GM21737 (cell line): ENCODE results near the gene ITGA4.

Experiments
- ATAC-seq: cut with Tn5 transposase; IDR thresholded peaks from one replicate; pipeline ENCODE4 v1.9.1; 2021; ENCODE audit warnings: mild to moderate bottlenecking, moderate library complexity; ENCODE audit not compliant: unreplicated experiment

ITGA4 gene

DNA sequence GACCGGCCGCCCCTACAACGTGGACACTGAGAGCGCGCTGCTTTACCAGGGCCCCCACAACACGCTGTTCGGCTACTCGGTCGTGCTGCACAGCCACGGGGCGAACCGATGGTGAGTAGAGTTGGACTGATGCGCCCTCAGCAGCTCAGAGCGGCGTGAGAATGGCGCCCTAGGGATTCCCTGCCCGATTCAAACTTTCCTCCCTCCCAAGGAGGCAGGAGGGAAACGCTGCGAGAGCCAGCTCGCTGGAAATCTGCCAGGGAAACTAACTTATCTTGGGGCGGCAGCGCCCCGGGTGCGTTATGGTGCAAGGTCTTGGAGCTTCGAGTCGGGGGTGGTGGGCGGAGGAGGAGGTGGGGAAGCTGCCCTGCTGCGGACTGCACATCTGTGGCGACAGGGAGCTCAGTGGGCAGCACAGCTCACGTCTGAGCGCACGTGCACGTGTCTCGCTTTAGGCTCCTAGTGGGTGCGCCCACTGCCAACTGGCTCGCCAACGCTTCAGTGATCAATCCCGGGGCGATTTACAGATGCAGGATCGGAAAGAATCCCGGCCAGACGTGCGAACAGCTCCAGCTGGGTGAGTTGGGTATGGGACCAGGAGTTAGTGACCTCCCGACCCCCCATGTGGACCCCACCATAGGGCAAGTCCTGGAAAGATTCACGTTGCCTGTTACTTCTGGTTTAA, 697 bp downstream of the ITGA4 start:
- peak; percentile 24 for ATAC-seq

DNA sequence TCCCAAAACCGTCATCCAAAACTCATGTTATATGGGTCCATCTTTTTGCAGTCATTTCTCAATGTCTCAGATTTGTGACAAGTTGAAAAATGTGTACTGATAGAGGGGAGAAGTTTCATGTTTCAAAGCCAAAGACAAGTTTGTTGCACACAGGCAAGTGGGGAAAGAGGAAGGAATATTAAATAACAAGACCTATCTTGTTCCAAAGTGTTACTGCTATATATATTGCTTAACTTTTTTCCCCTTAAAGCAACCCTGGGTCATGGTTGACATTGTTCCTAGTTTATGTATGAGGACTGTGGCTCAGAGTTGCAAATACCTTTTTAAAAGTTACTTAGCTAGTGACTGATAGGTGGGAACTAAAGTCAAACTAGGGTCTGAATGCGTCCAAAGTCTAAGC, 1.7 kb downstream of the ITGA4 start:
- no peak for ATAC-seq

- no peak for ATAC-seq
Observed at GRCh38 chr2:181459621-181460021, 2.4 kb downstream of the ITGA4 start.

- no peak for ATAC-seq
Observed at GRCh38 chr2:181461056-181461997, 4.1 kb downstream of the ITGA4 start.

DNA sequence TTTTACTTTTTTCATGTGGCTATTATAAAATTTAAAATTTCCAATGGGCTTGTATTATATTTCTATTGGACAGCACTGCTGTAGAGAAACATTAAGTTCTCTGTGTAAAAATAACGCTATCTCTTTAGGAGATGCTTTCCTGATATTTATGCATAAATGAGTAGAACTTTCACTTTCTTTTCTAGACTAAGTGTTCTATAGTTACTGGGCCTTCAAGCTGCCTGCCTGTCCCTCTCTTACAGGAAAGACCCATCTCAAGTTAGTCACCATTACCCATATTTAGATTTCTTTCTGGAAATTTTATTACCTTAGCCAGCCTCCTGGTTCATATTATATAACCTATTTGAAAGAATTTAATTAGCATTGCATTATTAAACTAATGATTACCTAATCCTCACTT, 4.8 kb downstream of the ITGA4 start:
- ATAC-seq = peak; percentile 30

GRCh38 chr2:181463588-181463987, 6.4 kb downstream of the ITGA4 start:
- no peak for ATAC-seq

GRCh38 chr2:181464966-181465365, 7.8 kb downstream of the ITGA4 start:
- ATAC-seq = no peak

DNA sequence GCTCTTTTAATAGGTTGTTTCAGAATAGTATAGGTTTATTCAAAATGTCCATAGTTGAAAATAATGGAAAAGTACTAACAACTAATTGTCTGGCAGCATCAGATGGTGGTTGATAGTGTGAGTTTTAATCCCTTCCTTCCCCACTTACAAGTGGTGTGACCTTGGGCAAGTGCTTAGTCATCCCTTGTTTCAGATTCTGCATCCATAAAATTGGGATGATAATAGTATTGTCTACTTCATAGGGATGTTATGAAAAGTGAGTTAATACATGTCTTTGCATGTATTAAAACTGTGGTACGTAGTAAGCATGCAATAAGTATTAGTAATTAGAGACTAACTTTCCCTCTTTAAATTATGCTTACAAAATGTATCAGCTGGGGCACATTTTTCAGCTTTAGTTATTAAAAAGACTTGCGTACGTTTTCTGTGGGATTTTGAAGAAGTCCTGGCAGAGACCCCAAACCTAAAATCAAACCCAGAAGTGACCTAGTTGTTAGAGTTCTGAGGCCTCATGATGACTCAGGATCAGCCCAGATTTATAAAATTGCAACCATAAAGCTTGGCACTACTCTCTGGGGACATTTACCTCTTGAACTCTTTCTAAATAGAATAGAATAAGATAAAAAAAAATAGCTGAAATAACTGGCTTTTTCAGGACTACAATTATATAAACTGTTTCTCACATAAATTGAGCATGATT, 8.6 kb downstream of the ITGA4 start:
- no peak for ATAC-seq

GRCh38 chr2:181466661-181467576, 9.7 kb downstream of the ITGA4 start:
- ATAC-seq = no peak

- no peak for ATAC-seq
Observed at GRCh38 chr2:181467966-181468707, 11.0 kb downstream of the ITGA4 start.

- ATAC-seq = no peak
Observed at GRCh38 chr2:181468811-181469210, 11.6 kb downstream of the ITGA4 start.

- no peak for ATAC-seq
Observed at GRCh38 chr2:181471226-181471625, 14.0 kb downstream of the ITGA4 start.

- ATAC-seq = no peak
Observed at GRCh38 chr2:181471783-181472182, 14.6 kb downstream of the ITGA4 start.

GRCh38 chr2:181472990-181473389, 15.8 kb downstream of the ITGA4 start:
- no peak for ATAC-seq

DNA sequence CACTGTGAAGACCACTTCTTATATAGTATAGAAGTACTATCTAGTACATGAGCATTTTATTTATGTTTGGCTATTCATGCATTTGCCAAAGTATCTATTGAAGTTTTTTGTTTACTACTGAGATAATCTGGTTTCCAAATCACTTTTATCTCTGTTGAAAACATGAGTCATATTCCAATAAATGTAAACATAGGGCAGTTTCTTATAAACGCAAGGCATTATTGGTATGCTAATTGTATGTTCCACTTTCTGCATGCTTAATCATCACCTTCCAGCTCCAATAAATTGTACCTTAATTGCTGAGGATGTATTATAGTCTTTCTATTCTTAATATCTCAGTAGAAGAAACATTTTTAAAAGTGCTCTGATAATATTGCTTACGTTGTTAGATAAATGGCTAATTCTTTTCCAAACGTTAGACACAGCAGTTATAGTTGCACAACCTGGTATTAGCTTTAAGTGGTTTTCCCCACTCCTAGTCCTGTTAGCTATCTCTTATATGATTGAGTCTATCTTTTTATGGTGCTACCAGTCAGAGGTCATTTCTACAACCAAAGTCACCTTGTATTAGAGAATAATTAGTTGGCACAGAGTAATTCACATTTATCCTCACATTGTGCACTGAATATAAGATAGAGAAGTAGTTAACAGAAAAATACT, 17.2 kb downstream of the ITGA4 start:
- ATAC-seq = no peak

DNA sequence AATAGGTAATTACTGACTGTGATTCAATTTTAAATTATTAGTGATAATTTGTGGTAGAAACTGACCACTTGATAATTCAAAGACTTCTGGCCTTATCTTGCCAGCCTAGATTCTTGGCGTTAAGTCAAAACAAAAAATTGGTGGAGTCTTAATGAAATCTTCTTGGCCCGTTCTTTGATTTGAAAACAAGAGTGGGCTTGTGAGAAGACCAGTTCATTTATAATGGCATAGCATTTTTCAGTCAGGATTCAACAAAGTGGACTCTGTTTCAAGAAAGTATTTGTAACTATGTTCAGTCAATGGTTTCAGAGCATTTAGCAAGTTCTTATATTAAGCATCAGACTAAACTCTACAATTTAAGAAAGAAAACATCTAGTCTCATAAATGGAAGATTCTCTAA, 26.0 kb downstream of the ITGA4 start:
- no peak for ATAC-seq

DNA sequence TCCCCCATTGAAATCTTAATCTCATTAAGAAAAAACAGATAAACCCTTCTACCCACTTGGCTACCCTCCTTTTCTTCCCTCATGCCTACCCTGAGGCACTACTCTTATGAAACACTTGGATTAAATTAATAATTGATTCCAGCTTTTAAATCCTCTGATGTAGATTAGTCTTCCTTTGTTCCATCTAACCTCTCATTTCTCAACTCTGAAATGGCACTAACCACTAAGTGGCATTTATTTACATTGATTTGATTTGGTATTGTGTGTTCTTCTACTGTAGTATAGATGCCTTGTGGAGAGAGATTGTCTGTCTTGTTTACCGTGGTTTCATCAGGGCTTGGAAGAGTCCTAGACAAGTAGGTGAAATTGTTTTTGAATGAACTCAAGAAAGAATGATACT, 26.7 kb downstream of the ITGA4 start:
- ATAC-seq = no peak

GRCh38 chr2:181484851-181485637, 27.9 kb downstream of the ITGA4 start:
- no peak for ATAC-seq

GRCh38 chr2:181485638-181485946, 28.4 kb downstream of the ITGA4 start:
- ATAC-seq = no peak
